LNCAP (cell line): Measurements from ENCODE around the gene ADAMTS1.

Source experiments
- CTCF ChIP-seq: fragments of 450-650 bp; IDR thresholded peaks from 2 replicates; pipeline ENCODE4 v1.5.1; 2017; ENCODE audit warnings: mild to moderate bottlenecking

Gene ADAMTS1

GRCh38 chr21:26819740-26820324, 25.4 kb downstream of the ADAMTS1 start:
- TF ChIP-seq CTCF: no peak

GRCh38 chr21:26818906-26819305, 26.3 kb downstream of the ADAMTS1 start:
- no peak for TF ChIP-seq CTCF

GRCh38 chr21:26815197-26815596, 30.0 kb downstream of the ADAMTS1 start:
- no peak for TF ChIP-seq CTCF

- no peak for TF ChIP-seq CTCF
These were observed 30.8 kb downstream of the ADAMTS1 start for GRCh38 chr21:26814386-26814785.

- TF ChIP-seq CTCF: no peak
These were observed 31.7 kb downstream of the ADAMTS1 start for GRCh38 chr21:26813426-26813998.

- no peak for TF ChIP-seq CTCF
These were observed 33.0 kb downstream of the ADAMTS1 start for GRCh38 chr21:26812173-26812572.

- TF ChIP-seq CTCF: no peak
These were observed 33.7 kb downstream of the ADAMTS1 start for GRCh38 chr21:26811482-26811881.
